COLO668 (cell line): Measurements from ENCODE around the gene CHODL.

Experiments used
- DNase-seq: peaks from one replicate; lab custom pipeline; 2025; ENCODE audit not compliant: unreplicated experiment; lab: John Stamatoyannopoulos, UW

CHODL gene

GRCh38 chr21:18285379-18285778 is 40.7 kb downstream of the CHODL start:
- no peak for DNase-seq

GRCh38 chr21:18289876-18290275 is 45.2 kb downstream of the CHODL start:
- no peak for DNase-seq

- DNase-seq: no peak
Observed at GRCh38 chr21:18294100-18294499, 49.5 kb downstream of the CHODL start.

- DNase-seq: no peak
Observed at GRCh38 chr21:18298228-18298627, 53.6 kb downstream of the CHODL start.
